HG02588 (cell line): ENCODE results near the gene AKAP13.
"Not testable (repeated sequence)": the region's sequence is repeated elsewhere in the genome, so short reads cannot be mapped to it uniquely, and the experiment has no call there.

Experiments
- ATAC-seq: cut with Tn5 transposase; IDR thresholded peaks from one replicate; pipeline ENCODE4 v1.9.1; 2021; ENCODE audit warnings: mild to moderate bottlenecking, moderate library complexity; ENCODE audit not compliant: unreplicated experiment

AKAP13 gene

GRCh38 chr15:85474700-85475316 is 94.4 kb downstream of the AKAP13 start:
- ATAC-seq: peak; percentile 52

GRCh38 chr15:85475317-85475701 is 94.9 kb downstream of the AKAP13 start:
- peak; percentile 90 for ATAC-seq

- ATAC-seq: no peak
These were observed 95.3 kb downstream of the AKAP13 start for GRCh38 chr15:85475711-85476110.

GRCh38 chr15:85477061-85477460 is 96.7 kb downstream of the AKAP13 start:
- no peak for ATAC-seq

- ATAC-seq: no peak
These were observed 97.3 kb downstream of the AKAP13 start for GRCh38 chr15:85477730-85478129.

- no peak for ATAC-seq
These were observed 98.8 kb downstream of the AKAP13 start for GRCh38 chr15:85479071-85479647.

GRCh38 chr15:85480923-85481322 is 100.5 kb downstream of the AKAP13 start:
- ATAC-seq: no peak

- ATAC-seq: not testable (repeated sequence)
These were observed 101.1 kb downstream of the AKAP13 start for GRCh38 chr15:85481543-85481942.

GRCh38 chr15:85482894-85483293 is 102.5 kb downstream of the AKAP13 start:
- ATAC-seq: no peak

- ATAC-seq: not testable (repeated sequence)
These were observed 103.6 kb downstream of the AKAP13 start for GRCh38 chr15:85483955-85484354.

- ATAC-seq: not testable (repeated sequence)
These were observed 104.5 kb downstream of the AKAP13 start for GRCh38 chr15:85484923-85485322.

GRCh38 chr15:85485956-85486567 is 105.7 kb downstream of the AKAP13 start:
- peak; percentile 74 for ATAC-seq

- not testable (repeated sequence) for ATAC-seq
These were observed 107.4 kb downstream of the AKAP13 start for GRCh38 chr15:85487796-85488195.

- no peak for ATAC-seq
These were observed 108.6 kb downstream of the AKAP13 start for GRCh38 chr15:85488997-85489396.

- ATAC-seq: no peak
These were observed 109.5 kb downstream of the AKAP13 start for GRCh38 chr15:85489773-85490493.

GRCh38 chr15:85490856-85491255 is 110.5 kb downstream of the AKAP13 start:
- no peak for ATAC-seq

- no peak for ATAC-seq
These were observed 111.3 kb downstream of the AKAP13 start for GRCh38 chr15:85491691-85492090.

- ATAC-seq: no peak
These were observed 112.0 kb downstream of the AKAP13 start for GRCh38 chr15:85492406-85492805.

- no peak for ATAC-seq
These were observed 112.9 kb downstream of the AKAP13 start for GRCh38 chr15:85493260-85493659.

GRCh38 chr15:85494048-85494777 is 113.8 kb downstream of the AKAP13 start:
- no peak for ATAC-seq

GRCh38 chr15:85495096-85495495 is 114.7 kb downstream of the AKAP13 start:
- no peak for ATAC-seq
